K562 (cell line): ENCODE measurements around the gene MALAT1. TPM values are rescaled to one million over a fixed set of nuclear protein-coding genes. Genes with fewer than 3 reads are reported as not detected.

Experiments used
- BMI1 ChIP-seq: fragments of 150-350 bp; IDR thresholded peaks from 2 replicates; pipeline ENCODE4 v1.6.1; 2014; ENCODE audit warnings: low read length
- CBX5 ChIP-seq: IDR thresholded peaks from 2 replicates; pipeline ENCODE4 v1.6.1; 2014; ENCODE audit warnings: low read depth, borderline replicate concordance
- CCAR2 ChIP-seq: fragments of 200-400 bp; formaldehyde crosslinking; IDR thresholded peaks from 2 replicates; pipeline ENCODE4 v1.6.1; 2017; ENCODE audit warnings: mild to moderate bottlenecking, low read depth, low read length
- CHCHD3 ChIP-seq: fragments of 250-450 bp; sonication (Bioruptor Pico); IDR thresholded peaks from 2 replicates; pipeline ENCODE4 v2.1.2; 2022; ENCODE audit warnings: mild to moderate bottlenecking
- CTCF ChIP-seq, 3 experiments: IDR thresholded peaks in 2 of 3; conservative IDR thresholded peaks in 1 of 3; 2 replicates each; pipeline ENCODE4 v1.5.1; 2011 to 2012; ENCODE audit warnings: low read length in 3 of 3, mild to moderate bottlenecking in 3 of 3, control low read depth in 2 of 3, improper control_type of control experiment in 1 of 3, inconsistent platforms in 1 of 3, low read depth in 1 of 3, mixed read lengths in 1 of 3, moderate library complexity in 1 of 3; ENCODE audit not compliant: insufficient read depth in 2 of 3
- EP300 ChIP-seq: IDR thresholded peaks from 2 replicates; pipeline ENCODE4 v1.6.1; 2012; ENCODE audit warnings: low read length, improper control_type of control experiment
- ERF ChIP-seq: fragments of 450-650 bp; formaldehyde crosslinking; IDR thresholded peaks from 2 replicates; pipeline ENCODE4 v1.4.0; 2020; ENCODE audit warnings: mild to moderate bottlenecking, mixed read lengths
- GATAD2B ChIP-seq: fragments of 450-650 bp; IDR thresholded peaks from 2 replicates; pipeline ENCODE4 v1.6.1; 2017; ENCODE audit warnings: mild to moderate bottlenecking, borderline replicate concordance
- HDGF ChIP-seq: fragments of 450-650 bp; IDR thresholded peaks from 2 replicates; pipeline ENCODE4 v1.6.1; 2016
- HNRNPUL1 ChIP-seq: fragments of 200-400 bp; formaldehyde crosslinking; IDR thresholded peaks from 2 replicates; pipeline ENCODE4 v1.6.1; 2017; ENCODE audit warnings: low read length
- MCM5 ChIP-seq: fragments of 450-650 bp; IDR thresholded peaks from 2 replicates; pipeline ENCODE4 v1.6.1; 2016; ENCODE audit warnings: low read depth
- NFE2L1 ChIP-seq: fragments of 450-650 bp; IDR thresholded peaks from 2 replicates; pipeline ENCODE4 v1.6.1; 2016; ENCODE audit warnings: missing genetic modification characterization, low read depth, mild to moderate bottlenecking, missing compliant biosample characterization, moderate library complexity, borderline replicate concordance
- POLR2A ChIP-seq: fragments of 450-650 bp; conservative IDR thresholded peaks from 2 replicates; pipeline ENCODE4 v1.6.1; 2016
- POLR2AphosphoS5 ChIP-seq: IDR thresholded peaks from 2 replicates; pipeline ENCODE4 v1.6.1; 2011; ENCODE audit warnings: mild to moderate bottlenecking, low read depth, low read length, moderate library complexity; ENCODE audit not compliant: control insufficient read depth, insufficient read depth
- PURB ChIP-seq: sonication (generic); formaldehyde crosslinking; IDR thresholded peaks from 2 replicates; pipeline ENCODE4 v1.9.0; 2021; ENCODE audit warnings: low read depth, mild to moderate bottlenecking, missing genetic modification reagents
- RHOXF2B ChIP-seq: fragments of 250-450 bp; sonication (Bioruptor Pico); conservative IDR thresholded peaks from 2 replicates; pipeline ENCODE4 v1.5.1; 2021
- SMAD4 ChIP-seq: fragments of 250-450 bp; sonication (Bioruptor Pico); conservative IDR thresholded peaks from 2 replicates; pipeline ENCODE4 v1.8.0; 2021; ENCODE audit warnings: inconsistent platforms, mild to moderate bottlenecking, moderate library complexity
- SNAPC5 ChIP-seq: fragments of 250-450 bp; sonication (Bioruptor Pico); IDR thresholded peaks from 2 replicates; pipeline ENCODE4 v1.8.0; 2021; ENCODE audit warnings: moderate library complexity, mild to moderate bottlenecking, inconsistent platforms
- TAF1 ChIP-seq: IDR thresholded peaks from 2 replicates; pipeline ENCODE4 v1.6.1; 2011; ENCODE audit warnings: mild to moderate bottlenecking, low read length, moderate library complexity; ENCODE audit not compliant: insufficient read depth, control insufficient read depth, severe bottlenecking; ENCODE audit errors: extremely low read depth
- ZNF239 ChIP-seq: fragments of 250-450 bp; sonication (Bioruptor Pico); IDR thresholded peaks from 2 replicates; pipeline ENCODE4 v1.4.0; 2020; ENCODE audit warnings: mild to moderate bottlenecking
- ZNF431 ChIP-seq: sonication (generic); formaldehyde crosslinking; IDR thresholded peaks from 2 replicates; pipeline ENCODE4 v1.8.0; 2022; ENCODE audit warnings: mild to moderate bottlenecking, missing genetic modification reagents
- polyA plus RNA-seq, 8 experiments: library from polyadenylated mRNA; depleted of rRNA in 4 of 8; stranded (reverse) in 5 of 8; unstranded in 3 of 8; fragments of >200 nt; fragmentation: Nextera tagmentation in 2 of 8; fragmentation: Illumina TruSeq in 1 of 8; extraction: Ambion mirVana in 2 of 8; extraction: Trizol in 1 of 8; gene quantifications; 2 replicates each; pipeline versions ENCODE4 v1.2.1 to v1.2.3, GENCODE V29; 2011 to 2014; ENCODE audit warnings: inconsistent platforms in 1 of 8, missing spikeins in 1 of 8
- total RNA-seq, 7 experiments: library from RNA; depleted of rRNA in 6 of 7; stranded (reverse); fragments of >200 nt in 6 of 7; fragmentation: Illumina TruSeq in 2 of 7; extraction: Trizol in 2 of 7; gene quantifications; 2 replicates each; pipeline versions ENCODE4 v1.2.1 to v1.2.3, GENCODE V29; 2011 to 2021; ENCODE audit warnings: low replicate concordance in 1 of 7
- TF ChIP-seq, protein P1 (sequence below): fragments of 450-650 bp; formaldehyde crosslinking; IDR thresholded peaks from 2 replicates; pipeline ENCODE4 v1.4.0; 2020; ENCODE audit warnings: mild to moderate bottlenecking, moderate library complexity
- TF ChIP-seq, protein P2 (sequence below): sonication (generic); formaldehyde crosslinking; IDR thresholded peaks from 2 replicates; pipeline ENCODE4 v1.8.0; 2022; ENCODE audit warnings: mild to moderate bottlenecking, missing genetic modification reagents
- TF ChIP-seq, protein P3 (sequence below): fragments of 450-650 bp; IDR thresholded peaks from 2 replicates; pipeline ENCODE4 v1.6.1; 2017; ENCODE audit warnings: antibody characterized with exemption

MALAT1 gene
- total and polyA plus RNA-seq, 9 of the 15 experiments (the other 6 are each of a cell fraction or from before 2014, with no cell fraction given): 363 to 8,715 (median 2,351) TPM

DNA sequence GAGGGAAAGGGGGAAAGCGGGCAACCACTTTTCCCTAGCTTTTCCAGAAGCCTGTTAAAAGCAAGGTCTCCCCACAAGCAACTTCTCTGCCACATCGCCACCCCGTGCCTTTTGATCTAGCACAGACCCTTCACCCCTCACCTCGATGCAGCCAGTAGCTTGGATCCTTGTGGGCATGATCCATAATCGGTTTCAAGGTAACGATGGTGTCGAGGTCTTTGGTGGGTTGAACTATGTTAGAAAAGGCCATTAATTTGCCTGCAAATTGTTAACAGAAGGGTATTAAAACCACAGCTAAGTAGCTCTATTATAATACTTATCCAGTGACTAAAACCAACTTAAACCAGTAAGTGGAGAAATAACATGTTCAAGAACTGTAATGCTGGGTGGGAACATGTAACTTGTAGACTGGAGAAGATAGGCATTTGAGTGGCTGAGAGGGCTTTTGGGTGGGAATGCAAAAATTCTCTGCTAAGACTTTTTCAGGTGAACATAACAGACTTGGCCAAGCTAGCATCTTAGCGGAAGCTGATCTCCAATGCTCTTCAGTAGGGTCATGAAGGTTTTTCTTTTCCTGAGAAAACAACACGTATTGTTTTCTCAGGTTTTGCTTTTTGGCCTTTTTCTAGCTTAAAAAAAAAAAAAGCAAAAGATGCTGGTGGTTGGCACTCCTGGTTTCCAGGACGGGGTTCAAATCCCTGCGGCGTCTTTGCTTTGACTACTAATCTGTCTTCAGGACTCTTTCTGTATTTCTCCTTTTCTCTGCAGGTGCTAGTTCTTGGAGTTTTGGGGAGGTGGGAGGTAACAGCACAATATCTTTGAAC is 6.8 kb downstream of the MALAT1 start (continued):
- no peak for TF ChIP-seq CTCF (IDR thresholded peaks at IDR 0.05 in 2 of 3, conservative IDR thresholded peaks at IDR 0.05 in 1 of 3; ENCODE audit: insufficient read depth in 2 of 3, low read depth in 1 of 3, low read length in 3 of 3)
- TF ChIP-seq MCM5: no peak
- TF ChIP-seq, protein P1, sequence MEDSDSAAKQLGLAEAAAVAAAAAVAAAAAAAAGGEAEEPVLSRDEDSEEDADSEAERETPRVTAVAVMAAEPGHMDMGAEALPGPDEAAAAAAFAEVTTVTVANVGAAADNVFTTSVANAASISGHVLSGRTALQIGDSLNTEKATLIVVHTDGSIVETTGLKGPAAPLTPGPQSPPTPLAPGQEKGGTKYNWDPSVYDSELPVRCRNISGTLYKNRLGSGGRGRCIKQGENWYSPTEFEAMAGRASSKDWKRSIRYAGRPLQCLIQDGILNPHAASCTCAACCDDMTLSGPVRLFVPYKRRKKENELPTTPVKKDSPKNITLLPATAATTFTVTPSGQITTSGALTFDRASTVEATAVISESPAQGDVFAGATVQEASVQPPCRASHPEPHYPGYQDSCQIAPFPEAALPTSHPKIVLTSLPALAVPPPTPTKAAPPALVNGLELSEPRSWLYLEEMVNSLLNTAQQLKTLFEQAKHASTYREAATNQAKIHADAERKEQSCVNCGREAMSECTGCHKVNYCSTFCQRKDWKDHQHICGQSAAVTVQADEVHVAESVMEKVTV: no peak; the same call in none of the 2 replicates
- TF ChIP-seq POLR2AphosphoS5: peak; percentile 96
- TF ChIP-seq NFE2L1 (tag): no peak
- TF ChIP-seq RHOXF2B (CRISPR knock-in tag): 0 out of 2 replicates have a peak, but pooled peaks have one; percentile 9
- no peak for TF ChIP-seq ZNF239
- TF ChIP-seq GATAD2B: no peak
- TF ChIP-seq ZNF431 (CRISPR knock-in tag): peak; percentile 11; the same call in 1 of the 2 replicates
- no peak for TF ChIP-seq PURB (CRISPR knock-in tag)
- no peak for TF ChIP-seq TAF1
- peak; percentile 80 for TF ChIP-seq POLR2A
- no peak for TF ChIP-seq BMI1
- no peak for TF ChIP-seq CBX5
- TF ChIP-seq EP300: no peak
- TF ChIP-seq CCAR2: no peak
- TF ChIP-seq HNRNPUL1: no peak
- TF ChIP-seq CHCHD3 (CRISPR knock-in tag): peak; percentile 90
- TF ChIP-seq, protein P2, sequence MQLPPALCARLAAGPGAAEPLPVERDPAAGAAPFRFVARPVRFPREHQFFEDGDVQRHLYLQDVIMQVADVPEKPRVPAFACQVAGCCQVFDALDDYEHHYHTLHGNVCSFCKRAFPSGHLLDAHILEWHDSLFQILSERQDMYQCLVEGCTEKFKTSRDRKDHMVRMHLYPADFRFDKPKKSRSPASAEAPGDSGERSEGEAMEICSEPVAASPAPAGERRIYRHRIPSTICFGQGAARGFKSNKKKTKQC (CRISPR knock-in tag): no peak
- no peak for TF ChIP-seq HDGF
- peak; percentile 65; the same call in 1 of the 2 replicates for TF ChIP-seq ERF (CRISPR knock-in tag)
- no peak for TF ChIP-seq SMAD4 (CRISPR knock-in tag)
- TF ChIP-seq, protein P3, sequence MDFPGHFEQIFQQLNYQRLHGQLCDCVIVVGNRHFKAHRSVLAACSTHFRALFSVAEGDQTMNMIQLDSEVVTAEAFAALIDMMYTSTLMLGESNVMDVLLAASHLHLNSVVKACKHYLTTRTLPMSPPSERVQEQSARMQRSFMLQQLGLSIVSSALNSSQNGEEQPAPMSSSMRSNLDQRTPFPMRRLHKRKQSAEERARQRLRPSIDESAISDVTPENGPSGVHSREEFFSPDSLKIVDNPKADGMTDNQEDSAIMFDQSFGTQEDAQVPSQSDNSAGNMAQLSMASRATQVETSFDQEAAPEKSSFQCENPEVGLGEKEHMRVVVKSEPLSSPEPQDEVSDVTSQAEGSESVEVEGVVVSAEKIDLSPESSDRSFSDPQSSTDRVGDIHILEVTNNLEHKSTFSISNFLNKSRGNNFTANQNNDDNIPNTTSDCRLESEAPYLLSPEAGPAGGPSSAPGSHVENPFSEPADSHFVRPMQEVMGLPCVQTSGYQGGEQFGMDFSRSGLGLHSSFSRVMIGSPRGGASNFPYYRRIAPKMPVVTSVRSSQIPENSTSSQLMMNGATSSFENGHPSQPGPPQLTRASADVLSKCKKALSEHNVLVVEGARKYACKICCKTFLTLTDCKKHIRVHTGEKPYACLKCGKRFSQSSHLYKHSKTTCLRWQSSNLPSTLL: no peak
- TF ChIP-seq SNAPC5 (CRISPR knock-in tag): no peak; the same call in 1 of the 2 replicates
